Osteoblast (primary cell): ENCODE data around the gene A3GALT2. TPM values are rescaled to one million over a fixed set of nuclear protein-coding genes. Genes with fewer than 3 reads are reported as not detected.

ENCODE experiments used
- small RNA-seq: library from RNA; depleted of rRNA; stranded (forward); fragments of <200 nt; gene quantifications from one replicate; pipeline ENCODE3, GENCODE V24; 2012
- total RNA-seq: library from RNA; depleted of rRNA; stranded (reverse); fragments of >200 nt; gene quantifications from 2 replicates; pipeline ENCODE4 v1.2.3, GENCODE V29; 2012

The A3GALT2 gene
- total RNA-seq, 1 donor, result not detected

Small RNAs within 50 kb of the gene (small RNA-seq; reads per million reads assigned to genes)
- gene RN7SKP16, result not detected

Other genes starting within 250 kb of the A3GALT2 start
- 11.8 and 18.8 TPM in 2 replicates for gene AZIN2, start 239.9 kb downstream of the A3GALT2 start, total RNA-seq
- 9.4 and 12.3 TPM in 2 replicates for gene TRIM62, start 139.1 kb downstream of the A3GALT2 start, total RNA-seq
- gene ZNF362, start 64.6 kb downstream of the A3GALT2 start, total RNA-seq, result 13.4 and 18.9 TPM in 2 replicates
- gene PHC2, start 110.0 kb upstream of the A3GALT2 start, total RNA-seq, result 82.2 and 85.4 TPM in 2 replicates
- 9.8 and 11.2 TPM in 2 replicates for gene ZSCAN20, start 151.5 kb upstream of the A3GALT2 start, total RNA-seq